Stimulated activated naive CD8-positive, alpha-beta T cell treated with anti-CD3 and anti-CD28 coated beads, Interleukin-15, Interleukin-2, amounts not matched to agents 100 ng/mL and 50 ng/mL, for 24 hours (primary cell): ENCODE results near the gene UNK.
A peak's percentile ranks its signal among the peaks of the same experiment; 100 is the strongest.

Experiments used
- H3K27ac Mint-ChIP-seq: one replicate; pipeline ENCODE4 v1.8.0; 2021; ENCODE audit warnings: mild to moderate bottlenecking, mixed read lengths
- H3K27me3 Mint-ChIP-seq: one replicate; pipeline ENCODE4 v1.8.0; 2021; ENCODE audit warnings: mixed read lengths
- H3K36me3 Mint-ChIP-seq: one replicate; pipeline ENCODE4 v1.8.0; 2021; ENCODE audit warnings: low read depth, mixed read lengths
- H3K4me1 Mint-ChIP-seq: one replicate; pipeline ENCODE4 v1.8.0; 2021; ENCODE audit warnings: low read depth, mixed read lengths
- H3K4me3 Mint-ChIP-seq: one replicate; pipeline ENCODE4 v1.8.0; 2021; ENCODE audit warnings: mild to moderate bottlenecking, mixed read lengths
- H3K9me3 Mint-ChIP-seq: one replicate; pipeline ENCODE4 v1.8.0; 2021; ENCODE audit warnings: mixed read lengths

Gene UNK

DNA sequence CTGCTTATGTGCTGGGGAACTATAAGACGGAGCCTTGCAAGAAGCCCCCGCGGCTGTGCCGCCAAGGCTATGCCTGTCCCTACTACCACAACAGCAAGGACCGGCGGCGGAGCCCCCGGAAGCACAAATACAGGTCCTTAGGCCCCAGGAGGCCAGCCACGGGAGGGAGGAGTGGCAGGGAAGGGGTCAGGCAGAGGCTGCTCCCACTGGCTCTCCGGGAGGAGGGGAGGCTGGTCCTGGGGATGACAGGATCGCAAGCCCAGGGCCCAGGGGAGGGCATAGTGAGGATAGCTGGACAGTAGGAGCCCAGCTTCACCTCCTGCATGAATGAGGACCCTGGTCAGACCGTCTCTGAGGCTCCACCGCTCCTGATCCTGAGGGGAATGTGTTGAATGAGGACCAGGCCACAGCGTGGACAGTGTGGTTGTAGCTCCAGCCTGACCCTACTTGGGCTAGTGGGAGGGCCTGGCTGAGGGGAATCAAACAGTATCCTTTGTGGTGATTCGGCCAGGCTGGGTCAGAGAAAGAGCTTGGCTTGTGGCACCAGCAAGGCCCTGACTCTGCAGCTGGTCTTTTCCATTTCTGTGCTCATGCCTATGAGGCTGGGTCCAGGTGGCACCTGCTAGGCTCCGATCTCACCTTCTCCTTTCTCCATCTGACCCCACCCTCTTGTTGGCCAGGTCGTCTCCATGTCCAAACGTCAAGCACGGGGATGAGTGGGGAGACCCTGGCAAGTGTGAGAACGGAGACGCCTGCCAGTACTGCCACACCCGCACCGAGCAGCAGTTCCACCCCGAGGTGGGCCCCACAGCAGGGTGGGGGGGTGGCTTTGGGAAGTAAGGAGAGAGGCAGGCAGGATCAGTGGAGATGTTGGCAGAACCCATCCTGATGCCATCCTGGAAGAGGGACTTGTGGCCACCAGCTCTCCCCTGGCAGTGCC lies 28.7 kb downstream of the UNK start:
- H3K9me3 Mint-ChIP-seq, result no peaks in the 10 kb centered on the region
- H3K4me3 Mint-ChIP-seq, result no peak overlapping the region
- no peaks in the 10 kb centered on the region for H3K4me1 Mint-ChIP-seq
- no peaks in the 10 kb centered on the region for H3K27me3 Mint-ChIP-seq
- peaks cover 17% of the 10 kb centered on the region for H3K36me3 Mint-ChIP-seq
- H3K27ac Mint-ChIP-seq, result no peak overlapping the region

DNA sequence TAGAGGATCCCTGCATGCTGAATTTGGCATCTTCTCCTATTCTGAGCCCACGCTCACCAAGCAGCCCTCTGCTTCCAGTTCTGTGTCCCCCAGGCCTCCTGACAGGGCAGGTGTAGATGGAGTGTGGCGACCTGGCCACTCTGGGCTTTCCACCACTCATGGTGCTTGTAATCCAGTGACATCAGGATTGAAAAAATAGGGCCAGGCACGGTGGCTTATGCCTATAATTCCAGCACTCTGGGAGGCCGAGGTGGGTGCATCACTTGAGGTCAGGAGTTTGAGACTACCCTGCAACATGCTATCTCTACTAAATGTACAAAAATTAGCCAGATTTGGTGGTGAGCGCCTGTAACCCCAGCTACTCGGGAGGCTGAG lies 29.4 kb downstream of the UNK start:
- H3K36me3 Mint-ChIP-seq, result peaks cover 23% of the 10 kb centered on the region
- H3K9me3 Mint-ChIP-seq, result no peaks in the 10 kb centered on the region
- no peaks in the 10 kb centered on the region for H3K27me3 Mint-ChIP-seq
- no peaks in the 10 kb centered on the region for H3K4me1 Mint-ChIP-seq
- H3K27ac Mint-ChIP-seq, result no peak overlapping the region
- no peak overlapping the region for H3K4me3 Mint-ChIP-seq

DNA sequence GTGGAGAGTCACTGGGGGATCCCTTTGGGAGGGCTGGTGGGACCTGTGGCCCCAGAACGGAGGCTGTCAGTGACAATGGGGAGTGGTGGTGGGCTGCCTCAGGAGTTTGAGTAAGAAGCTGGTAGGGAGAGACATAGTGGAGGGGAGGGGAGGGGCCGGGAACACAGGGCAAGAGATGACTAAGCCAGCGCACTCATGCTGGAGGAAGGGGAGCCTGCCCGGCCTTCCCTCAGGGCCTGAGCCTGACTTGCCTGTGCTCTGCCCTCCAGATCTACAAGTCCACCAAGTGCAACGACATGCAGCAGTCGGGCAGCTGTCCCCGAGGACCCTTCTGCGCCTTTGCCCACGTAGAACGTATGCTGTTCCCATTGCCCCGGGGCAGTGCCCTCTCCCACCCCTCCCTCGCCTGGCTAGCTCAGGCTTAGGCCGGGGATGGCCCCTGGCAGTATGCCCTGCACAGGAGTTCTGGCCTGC lies 30.3 kb downstream of the UNK start:
- Mint-ChIP-seq H3K27ac (no peak overlapping the region), H3K27me3 (no peaks in the 10 kb centered on the region), H3K36me3 (peaks cover 30% of the 10 kb centered on the region), H3K4me3 (no peak overlapping the region), H3K9me3 (no peaks in the 10 kb centered on the region), H3K4me1 (no peaks in the 10 kb centered on the region)

DNA sequence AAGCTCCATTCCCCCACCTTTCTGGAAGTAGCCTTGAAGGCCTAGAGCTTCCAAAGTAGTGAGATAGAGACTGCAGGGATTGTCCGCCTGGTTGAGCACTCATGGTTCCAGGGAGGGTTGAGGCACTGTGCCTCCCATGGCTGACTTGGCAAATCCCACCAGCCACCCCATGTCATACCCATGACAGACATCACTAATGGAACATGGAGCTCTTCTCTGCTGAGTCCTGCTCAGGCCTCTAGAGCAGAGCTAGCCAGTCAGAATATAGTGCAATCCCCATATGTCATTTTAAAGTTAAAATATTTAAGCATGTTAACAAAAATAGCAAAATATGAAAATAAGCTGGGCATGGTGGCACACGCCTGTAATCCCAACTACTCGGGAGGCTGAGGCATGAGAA lies 30.8 kb downstream of the UNK start:
- H3K4me1 Mint-ChIP-seq, result no peaks in the 10 kb centered on the region
- no peak overlapping the region for H3K4me3 Mint-ChIP-seq
- no peak overlapping the region for H3K27ac Mint-ChIP-seq
- no peaks in the 10 kb centered on the region for H3K27me3 Mint-ChIP-seq
- H3K9me3 Mint-ChIP-seq, result no peaks in the 10 kb centered on the region
- H3K36me3 Mint-ChIP-seq, result peaks cover 31% of the 10 kb centered on the region

DNA sequence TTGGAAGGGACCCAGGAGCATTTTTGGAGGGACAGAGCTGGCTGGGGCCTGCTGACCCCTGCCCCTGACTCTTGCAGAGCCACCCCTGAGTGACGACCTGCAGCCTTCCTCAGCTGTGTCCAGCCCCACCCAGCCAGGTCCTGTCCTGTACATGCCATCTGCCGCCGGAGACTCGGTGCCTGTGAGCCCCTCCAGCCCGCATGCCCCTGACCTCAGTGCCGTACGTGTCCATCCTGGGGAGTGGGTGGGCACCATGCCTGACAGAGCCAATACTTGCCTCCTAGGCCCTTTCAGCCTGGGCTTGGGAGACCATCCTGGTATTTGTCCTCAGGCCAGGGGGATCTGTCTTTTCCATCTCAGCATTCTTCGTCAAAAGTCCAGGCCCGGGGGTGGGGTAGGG lies 32.1 kb downstream of the UNK start:
- no peak overlapping the region for H3K27ac Mint-ChIP-seq
- H3K9me3 Mint-ChIP-seq, result no peaks in the 10 kb centered on the region
- H3K4me3 Mint-ChIP-seq, result no peak overlapping the region
- no peaks in the 10 kb centered on the region for H3K27me3 Mint-ChIP-seq
- H3K4me1 Mint-ChIP-seq, result peaks cover 5% of the 10 kb centered on the region
- H3K36me3 Mint-ChIP-seq, result peaks cover 35% of the 10 kb centered on the region

DNA sequence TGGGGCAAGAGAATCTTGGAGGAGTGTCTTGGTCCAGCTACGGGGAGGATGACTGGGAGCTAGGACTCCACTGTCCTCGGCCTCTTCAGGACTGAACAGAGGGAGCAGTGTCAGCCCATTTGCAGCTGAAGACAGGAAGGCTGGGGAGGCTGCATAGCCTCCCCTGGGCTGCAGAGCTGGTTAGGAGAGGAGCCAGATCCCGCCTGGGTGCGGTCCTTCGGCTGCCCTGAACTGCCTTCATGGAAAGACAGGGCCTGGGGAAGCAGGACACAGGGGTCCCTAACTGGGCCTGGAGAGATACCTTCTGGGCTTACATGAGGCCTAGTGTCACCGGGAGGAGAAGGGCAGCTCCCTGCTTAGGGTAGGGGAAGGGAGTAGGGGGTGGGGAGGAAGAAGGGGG lies 33.0 kb downstream of the UNK start:
- Mint-ChIP-seq H3K4me3 (no peak overlapping the region), H3K36me3 (peaks cover 34% of the 10 kb centered on the region)

DNA sequence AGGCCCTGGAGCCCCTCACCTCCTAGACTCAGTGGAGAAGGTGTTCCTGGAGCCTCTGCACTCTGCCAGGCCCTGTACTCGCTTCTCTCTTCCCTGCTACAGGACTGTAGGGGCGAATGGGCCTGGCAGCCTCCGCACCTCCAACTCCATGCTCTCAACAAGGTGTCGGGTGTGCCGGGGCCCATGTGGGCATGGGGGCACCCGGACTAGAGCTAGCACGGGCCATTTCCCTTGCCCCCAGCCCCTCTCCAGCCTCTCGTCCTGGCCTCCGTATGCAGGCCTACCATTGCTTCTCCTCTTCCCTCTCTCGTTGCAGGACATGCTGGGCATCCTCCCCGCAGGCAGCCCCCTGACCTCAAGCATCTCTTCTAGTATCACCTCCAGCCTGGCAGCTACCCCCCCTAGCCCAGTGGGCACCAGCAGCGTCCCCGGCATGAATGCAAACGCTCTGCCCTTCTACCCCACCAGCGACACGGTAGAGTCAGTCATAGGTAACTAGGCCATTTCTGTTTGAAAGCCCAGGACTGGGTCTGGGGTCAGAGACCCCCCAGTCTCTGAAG lies 33.8 kb downstream of the UNK start:
- H3K4me1 Mint-ChIP-seq, result peaks cover 12% of the 10 kb centered on the region
- H3K27ac Mint-ChIP-seq, result no peak overlapping the region
- peaks cover 30% of the 10 kb centered on the region for H3K36me3 Mint-ChIP-seq
- H3K4me3 Mint-ChIP-seq, result no peak overlapping the region
- no peaks in the 10 kb centered on the region for H3K9me3 Mint-ChIP-seq
- no peaks in the 10 kb centered on the region for H3K27me3 Mint-ChIP-seq

More for the DNA sequence above, 33.0 kb downstream of the UNK start:
- Mint-ChIP-seq H3K27ac (no peak overlapping the region), H3K9me3 (no peaks in the 10 kb centered on the region), H3K27me3 (no peaks in the 10 kb centered on the region), H3K4me1 (peaks cover 12% of the 10 kb centered on the region)

DNA sequence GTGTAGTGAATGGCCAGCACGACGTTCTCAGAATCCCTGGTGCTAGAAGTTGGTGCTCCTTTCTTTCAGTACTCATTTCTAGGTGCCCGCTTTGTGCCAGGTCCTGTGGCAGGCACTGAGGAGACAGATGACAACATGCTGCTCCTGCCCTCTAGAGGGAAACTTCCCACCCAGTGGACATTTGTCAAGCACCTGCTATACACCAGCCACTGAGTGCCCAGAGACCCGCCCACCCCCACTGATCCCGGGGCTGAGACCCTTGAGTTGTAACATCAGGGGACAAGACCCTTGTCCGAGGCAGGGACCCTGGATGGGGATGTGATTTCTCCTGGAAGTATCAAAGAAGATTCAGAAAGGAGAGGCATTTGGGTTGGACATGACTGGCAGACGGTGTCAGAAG lies 34.5 kb downstream of the UNK start:
- Mint-ChIP-seq H3K9me3 (no peaks in the 10 kb centered on the region), H3K27me3 (no peaks in the 10 kb centered on the region), H3K4me1 (peaks cover 12% of the 10 kb centered on the region), H3K36me3 (peaks cover 25% of the 10 kb centered on the region), H3K27ac (no peak overlapping the region), H3K4me3 (no peak overlapping the region)

DNA sequence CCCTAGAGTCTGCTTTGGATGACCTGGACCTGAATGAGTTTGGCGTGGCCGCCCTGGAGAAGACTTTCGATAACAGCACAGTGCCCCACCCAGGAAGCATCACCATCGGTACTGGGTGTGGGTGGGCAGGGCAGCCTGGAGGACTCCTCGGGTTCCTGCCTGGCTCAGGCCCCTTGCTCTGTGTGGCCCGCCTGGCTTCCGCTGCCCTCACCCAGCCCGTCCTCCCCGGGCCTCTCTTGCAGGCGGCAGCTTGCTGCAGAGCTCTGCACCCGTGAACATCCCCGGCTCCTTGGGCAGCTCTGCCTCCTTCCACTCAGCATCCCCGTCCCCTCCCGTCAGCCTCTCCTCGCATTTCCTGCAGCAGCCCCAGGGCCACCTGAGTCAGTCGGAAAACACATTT lies 35.1 kb downstream of the UNK start:
- peaks cover 12% of the 10 kb centered on the region for H3K4me1 Mint-ChIP-seq

DNA sequence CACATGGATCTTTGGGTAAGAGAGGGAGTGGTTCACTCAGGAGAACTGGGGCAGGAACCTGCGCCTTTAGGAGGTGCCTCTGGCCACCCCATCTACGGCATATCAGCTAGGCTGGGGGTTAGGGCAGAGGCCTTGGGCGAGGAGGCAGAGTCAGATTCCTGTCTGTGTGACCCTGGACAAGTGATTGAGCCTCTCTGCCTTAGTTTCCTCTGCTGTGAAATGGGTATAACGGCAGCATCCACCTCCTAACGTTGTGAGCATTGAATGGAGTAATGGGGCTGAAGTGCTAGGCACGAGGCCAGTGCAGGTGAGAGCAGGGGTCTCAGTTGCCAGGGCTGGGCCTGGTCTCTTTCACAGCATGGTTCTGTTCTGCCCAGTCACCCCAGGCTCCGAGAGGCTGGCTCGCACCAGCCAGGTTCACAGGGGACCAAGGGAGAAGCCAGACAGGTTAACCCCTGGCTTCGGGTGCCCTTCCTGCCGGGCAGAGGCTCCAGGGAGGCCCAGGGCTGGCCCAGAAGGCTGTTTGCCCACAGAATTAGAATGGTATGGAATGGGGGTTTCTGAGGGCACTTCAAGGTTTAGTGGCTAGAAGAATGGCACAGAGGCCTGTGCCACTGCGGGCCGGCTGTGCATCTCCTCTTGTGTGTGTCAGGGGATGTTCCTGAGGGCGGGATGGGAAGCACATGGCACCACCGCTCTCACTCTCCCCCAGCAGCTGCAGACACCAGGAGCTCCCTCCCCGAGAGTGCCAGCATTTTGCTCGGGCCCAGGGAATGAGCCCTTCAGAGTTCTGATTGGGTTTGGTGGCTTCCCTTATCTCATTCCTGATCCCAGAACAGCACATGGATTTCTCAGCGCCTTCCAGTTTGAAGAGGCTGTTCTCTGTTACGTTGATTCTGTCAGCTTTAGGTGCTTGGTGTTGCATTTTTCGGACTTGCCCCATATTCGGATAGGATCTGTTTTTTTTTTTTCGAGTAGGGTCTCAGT lies 35.8 kb downstream of the UNK start:
- Mint-ChIP-seq H3K9me3 (no peaks in the 10 kb centered on the region), H3K4me1 (peaks cover 12% of the 10 kb centered on the region), H3K27me3 (no peaks in the 10 kb centered on the region), H3K36me3 (peaks cover 19% of the 10 kb centered on the region), H3K4me3 (no peak overlapping the region), H3K27ac (no peak overlapping the region)

More for the DNA sequence above, 35.1 kb downstream of the UNK start:
- no peaks in the 10 kb centered on the region for H3K9me3 Mint-ChIP-seq
- H3K4me3 Mint-ChIP-seq, result no peak overlapping the region
- no peak overlapping the region for H3K27ac Mint-ChIP-seq
- peaks cover 19% of the 10 kb centered on the region for H3K36me3 Mint-ChIP-seq
- H3K27me3 Mint-ChIP-seq, result no peaks in the 10 kb centered on the region

DNA sequence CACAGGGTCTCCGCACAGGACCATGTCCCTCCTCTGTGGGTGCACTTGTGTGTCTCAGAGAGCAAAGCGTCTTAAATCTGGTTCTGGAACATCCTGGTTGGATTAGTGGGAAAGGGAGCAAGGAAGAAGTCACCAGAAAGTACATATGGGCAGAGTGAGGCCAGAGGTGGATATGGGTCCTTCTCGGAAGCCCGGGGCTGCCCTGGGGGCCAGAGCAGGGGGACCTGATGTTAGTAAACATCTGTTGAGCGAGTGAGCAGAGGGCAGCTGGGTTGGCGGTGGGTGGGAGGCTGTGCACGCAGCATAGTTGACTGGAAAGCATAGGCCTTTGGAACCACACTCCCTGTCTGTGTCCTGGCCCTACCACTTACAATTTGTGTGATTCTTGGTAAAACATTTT lies 36.9 kb downstream of the UNK start:
- H3K4me3 Mint-ChIP-seq, result no peak overlapping the region
- peak overlapping the region; percentile 78 for H3K27ac Mint-ChIP-seq
- H3K36me3 Mint-ChIP-seq, result peaks cover 19% of the 10 kb centered on the region
- H3K27me3 Mint-ChIP-seq, result no peaks in the 10 kb centered on the region
- H3K9me3 Mint-ChIP-seq, result no peaks in the 10 kb centered on the region
- H3K4me1 Mint-ChIP-seq, result peaks cover 12% of the 10 kb centered on the region

DNA sequence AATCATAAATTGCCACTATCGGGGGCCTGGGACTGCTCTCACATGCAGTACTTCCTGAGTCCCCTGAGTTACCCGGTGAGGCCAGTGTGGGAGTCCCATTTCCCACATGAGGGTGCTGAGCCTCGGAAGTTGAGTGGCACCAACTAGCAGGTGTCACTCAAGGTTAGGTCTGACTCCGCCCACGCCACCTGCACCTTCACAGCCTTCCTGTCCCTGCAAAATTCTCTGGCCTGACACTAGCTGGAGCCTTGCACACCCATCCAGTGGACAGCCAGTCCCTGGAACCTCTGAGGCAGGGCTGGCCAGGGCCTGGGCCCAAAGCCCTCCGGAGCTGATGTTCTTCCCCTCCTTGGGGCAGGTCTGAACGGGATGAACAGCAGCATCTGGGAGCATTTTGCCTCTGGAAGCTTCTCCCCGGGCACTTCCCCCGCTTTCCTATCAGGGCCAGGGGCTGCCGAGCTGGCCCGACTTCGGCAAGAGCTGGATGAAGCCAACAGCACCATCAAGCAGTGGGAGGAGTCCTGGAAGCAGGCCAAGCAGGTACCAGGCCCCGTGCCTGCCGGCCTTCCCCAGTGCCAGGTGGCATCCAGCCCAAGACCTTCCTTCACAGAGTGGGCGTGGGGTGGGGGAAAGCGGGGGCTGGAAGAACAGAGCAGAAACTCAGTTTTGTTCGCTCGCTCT lies 37.7 kb downstream of the UNK start:
- Mint-ChIP-seq H3K36me3 (peaks cover 19% of the 10 kb centered on the region), H3K4me3 (no peak overlapping the region), H3K9me3 (no peaks in the 10 kb centered on the region), H3K27ac (peak overlapping the region; percentile 78), H3K4me1 (peaks cover 16% of the 10 kb centered on the region), H3K27me3 (no peaks in the 10 kb centered on the region)

DNA sequence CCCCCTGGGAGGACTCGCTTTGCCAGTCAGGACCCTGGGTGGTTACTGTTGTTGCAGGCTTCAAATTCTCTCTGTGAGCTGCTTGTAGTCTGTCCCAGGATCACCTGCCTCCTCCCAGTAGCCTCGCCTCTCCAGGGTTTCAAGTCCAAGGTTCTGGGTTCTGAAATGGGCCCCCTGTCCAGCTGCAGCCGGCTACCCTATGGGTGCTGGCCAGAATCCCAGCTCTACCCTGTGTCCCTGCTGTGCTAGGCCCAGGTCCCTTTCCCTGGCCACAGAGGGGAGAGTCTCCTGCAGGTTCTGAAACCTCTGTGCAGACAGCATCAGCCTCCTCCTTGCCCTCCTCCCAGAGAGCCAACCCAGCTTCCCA lies 38.2 kb downstream of the UNK start:
- H3K36me3 Mint-ChIP-seq, result peaks cover 21% of the 10 kb centered on the region
- H3K27ac Mint-ChIP-seq, result no peak overlapping the region
- H3K4me1 Mint-ChIP-seq, result peaks cover 16% of the 10 kb centered on the region
- H3K4me3 Mint-ChIP-seq, result no peak overlapping the region
- H3K9me3 Mint-ChIP-seq, result no peaks in the 10 kb centered on the region
- no peaks in the 10 kb centered on the region for H3K27me3 Mint-ChIP-seq

DNA sequence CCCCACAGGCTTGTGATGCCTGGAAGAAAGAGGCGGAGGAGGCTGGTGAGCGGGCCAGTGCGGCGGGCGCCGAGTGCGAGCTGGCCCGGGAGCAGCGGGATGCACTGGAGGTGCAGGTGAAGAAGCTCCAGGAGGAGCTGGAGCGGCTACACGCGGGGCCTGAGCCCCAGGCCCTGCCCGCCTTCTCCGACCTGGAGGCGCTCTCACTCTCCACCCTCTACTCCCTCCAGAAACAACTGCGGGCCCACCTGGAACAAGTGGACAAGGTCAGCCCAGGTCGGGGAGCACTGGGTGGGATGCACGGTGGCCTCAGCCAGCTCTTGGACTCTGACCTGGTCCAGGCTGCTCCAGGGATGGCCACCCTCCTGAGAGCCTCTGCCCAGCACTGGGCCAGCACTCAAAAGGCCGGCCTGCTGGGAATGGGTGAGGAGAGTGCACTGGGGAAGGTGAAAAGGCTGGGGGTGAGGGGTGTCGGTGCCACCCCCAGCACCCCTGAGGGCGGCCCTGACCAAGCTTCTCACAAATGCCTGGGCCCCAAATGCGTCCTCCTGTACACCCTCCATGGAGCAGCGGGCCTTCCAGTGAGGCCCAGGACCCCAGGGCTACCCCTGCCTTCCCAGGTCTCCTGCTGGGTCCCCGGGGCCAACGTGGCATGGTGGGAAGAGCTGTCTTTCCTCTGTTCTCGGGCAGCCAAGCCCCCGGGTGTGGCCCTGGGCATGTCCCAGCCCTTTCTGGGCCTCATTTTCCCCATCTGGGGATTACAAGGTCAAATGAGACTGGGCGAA lies 38.8 kb downstream of the UNK start:
- Mint-ChIP-seq H3K4me1 (peaks cover 21% of the 10 kb centered on the region), H3K9me3 (no peaks in the 10 kb centered on the region), H3K27ac (no peak overlapping the region), H3K4me3 (no peak overlapping the region), H3K36me3 (peaks cover 26% of the 10 kb centered on the region), H3K27me3 (no peaks in the 10 kb centered on the region)
